NCI-H2196 treated with DMSO at 0.1 percent for 48 hours (cell line): Measurements from ENCODE around the gene KLHL29.

Experiments used
- DNase-seq: peaks from one replicate; lab custom pipeline; 2025; ENCODE audit not compliant: unreplicated experiment; lab: John Stamatoyannopoulos, UW

The KLHL29 gene

GRCh38 chr2:23420840-23421476, 36.0 kb downstream of the KLHL29 start:
- no peak for DNase-seq

GRCh38 chr2:23422089-23423061, 37.4 kb downstream of the KLHL29 start:
- DNase-seq = no peak

DNA sequence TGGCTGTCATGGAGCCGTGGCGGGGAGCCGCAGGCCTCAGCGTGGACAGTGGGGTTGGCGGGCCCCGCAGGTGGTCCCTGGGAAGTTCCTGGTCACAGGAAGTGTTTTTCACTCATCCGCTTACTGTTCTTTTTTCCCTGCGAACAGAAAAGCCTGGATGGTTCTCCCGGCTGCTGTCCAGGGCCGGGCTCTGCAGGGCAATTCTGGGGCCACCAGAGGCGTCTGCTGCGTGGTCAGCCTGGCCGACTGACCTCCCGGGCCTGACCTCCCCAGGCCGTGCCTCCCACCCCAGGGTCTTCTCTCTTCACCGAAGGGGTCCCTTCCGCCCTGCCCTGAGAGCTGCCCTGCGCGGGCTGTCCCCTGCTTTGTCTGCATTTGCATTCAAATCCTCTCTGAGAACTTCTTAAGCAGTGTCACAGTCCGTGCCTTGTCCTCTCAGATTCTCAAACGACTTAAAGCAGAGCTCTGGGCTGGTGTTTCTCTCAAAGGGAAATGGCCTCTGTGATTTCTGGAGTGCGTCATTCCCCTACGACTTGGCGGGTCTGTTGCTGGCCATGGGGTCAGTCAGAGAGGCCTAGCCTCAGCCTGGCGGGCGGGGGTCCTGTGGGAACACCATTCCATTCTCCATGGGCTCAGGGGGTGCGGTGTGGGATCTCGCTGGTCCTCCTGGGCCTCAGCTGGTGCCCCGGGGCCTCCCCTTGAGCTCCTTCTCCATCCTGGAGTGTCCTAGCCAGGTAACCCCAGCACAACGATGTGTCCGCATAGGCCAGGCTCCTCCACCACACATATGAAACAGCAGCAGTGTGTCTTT, 38.3 kb downstream of the KLHL29 start:
- no peak for DNase-seq

DNA sequence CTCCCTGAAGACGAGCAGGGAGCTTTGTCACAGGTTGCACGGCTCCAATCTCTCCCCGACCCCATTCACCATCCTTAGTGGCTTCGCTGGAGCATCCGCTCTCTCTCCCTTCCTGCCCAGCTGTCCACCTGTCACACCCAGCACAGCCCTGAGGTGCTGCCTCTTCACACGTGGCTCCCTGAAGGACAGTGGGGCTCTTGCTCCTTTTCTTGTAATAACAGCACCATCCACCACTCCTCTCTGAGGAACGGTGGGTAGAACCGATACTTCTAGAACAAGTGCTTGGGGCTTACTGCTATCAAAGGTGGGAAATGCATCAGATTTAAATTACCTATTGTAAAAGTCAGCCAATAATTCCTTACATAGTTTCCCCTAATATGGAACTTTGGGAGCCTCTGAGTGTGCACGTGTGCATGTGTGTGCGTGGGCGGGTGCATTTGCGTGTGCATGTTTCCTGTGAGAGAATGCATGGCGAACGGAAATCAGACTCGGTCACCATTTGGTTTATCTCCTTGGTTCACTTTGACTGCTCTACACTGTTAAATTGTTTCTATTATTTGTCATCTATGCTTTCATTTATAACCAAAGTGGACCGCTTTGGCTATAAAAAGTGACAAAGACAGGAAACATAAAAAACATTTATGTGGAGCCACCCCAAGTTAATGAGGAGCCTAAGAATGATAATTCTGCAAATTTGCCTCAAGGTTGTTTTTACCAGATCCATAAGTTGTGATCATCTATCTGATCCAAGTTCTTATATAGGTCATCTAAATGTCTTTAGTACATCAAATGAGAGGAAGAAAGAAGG, 39.1 kb downstream of the KLHL29 start:
- DNase-seq = no peak

DNA sequence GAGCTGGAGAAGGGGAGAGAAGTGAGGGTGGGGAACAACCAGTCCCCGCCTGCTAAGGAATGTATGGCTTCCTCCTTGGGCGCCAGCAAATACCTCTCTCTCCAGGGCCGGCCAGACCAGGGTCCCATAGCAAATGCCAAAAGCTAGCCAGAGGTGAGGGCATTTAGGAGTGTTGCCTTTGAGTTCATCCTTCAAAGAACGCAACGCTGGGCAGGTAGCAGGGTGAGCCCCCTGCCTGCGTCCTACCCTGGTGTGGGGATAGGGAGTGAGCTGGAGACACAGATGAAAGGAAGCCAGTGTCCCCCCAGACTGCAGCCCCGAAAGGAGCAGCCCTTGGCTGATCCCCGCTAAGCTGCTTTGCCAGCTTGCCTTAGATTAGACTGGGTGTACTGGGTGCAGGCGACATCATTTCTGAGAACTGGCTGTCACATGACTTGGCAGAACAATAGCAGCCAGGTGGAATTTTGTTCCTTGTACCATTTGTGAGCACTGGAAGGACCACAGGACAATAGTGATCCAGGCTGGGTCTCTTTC, 40.4 kb downstream of the KLHL29 start:
- DNase-seq = no peak

GRCh38 chr2:23425885-23426262, 40.9 kb downstream of the KLHL29 start:
- DNase-seq = no peak

- DNase-seq = no peak
These were observed 41.4 kb downstream of the KLHL29 start for GRCh38 chr2:23426263-23426905.

DNA sequence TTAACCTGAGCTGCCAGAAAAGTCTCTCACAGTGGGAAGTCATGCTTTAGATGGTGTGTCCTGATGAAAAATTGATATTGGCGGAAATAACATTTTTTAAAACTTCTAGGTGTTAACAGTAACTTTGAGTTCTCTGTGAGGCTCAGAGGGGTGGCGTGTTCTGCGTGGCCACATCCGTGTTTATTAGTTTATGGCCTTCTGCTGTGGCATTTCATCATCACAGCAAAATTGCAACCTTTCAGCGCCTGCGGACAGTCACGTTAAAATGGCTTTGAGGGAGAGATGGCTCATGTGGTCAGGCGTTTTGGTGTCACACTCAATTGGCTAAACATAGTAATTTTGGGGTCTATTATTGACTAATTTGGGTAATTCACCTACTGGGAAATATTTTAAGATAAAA, 42.4 kb downstream of the KLHL29 start:
- DNase-seq = no peak

GRCh38 chr2:23427976-23428375, 43.0 kb downstream of the KLHL29 start:
- DNase-seq = no peak

DNA sequence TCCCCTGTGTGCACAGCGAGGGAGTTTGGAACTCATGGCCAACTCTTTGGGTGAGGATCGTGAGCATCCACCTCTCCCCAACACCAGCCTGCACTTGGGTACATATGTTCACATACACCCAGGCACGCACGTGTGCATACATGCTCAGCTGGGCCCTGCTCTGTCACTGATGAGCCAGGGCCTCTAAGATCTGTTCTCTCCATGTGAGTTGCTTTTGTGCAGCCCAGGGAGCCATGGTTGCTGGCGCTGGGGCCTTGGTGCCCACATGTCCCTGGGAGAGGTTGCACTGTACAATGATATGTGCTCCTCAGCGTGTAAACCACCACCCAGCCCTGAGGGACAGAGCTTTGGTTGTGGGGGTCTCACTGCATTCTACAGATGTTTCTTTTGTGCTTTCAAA, 44.1 kb downstream of the KLHL29 start:
- no peak for DNase-seq

DNA sequence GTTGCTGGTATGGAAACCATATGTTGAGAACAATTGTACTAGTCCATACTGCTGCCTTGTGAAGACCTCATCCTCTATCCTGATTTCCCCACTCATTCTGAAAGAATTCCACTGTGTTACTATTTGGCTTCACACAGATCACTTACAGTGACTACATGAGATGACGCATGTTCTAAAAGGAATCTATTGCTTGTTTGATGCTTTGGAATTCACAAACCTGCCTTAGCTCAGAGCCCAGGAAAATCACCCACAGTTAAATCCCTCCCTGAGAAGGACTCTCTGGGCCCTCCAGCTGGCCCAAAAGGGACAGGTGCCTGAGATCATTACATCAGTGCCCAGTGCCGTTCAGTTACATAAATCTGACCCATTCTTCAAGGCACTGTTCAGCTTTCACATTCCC, 45.3 kb downstream of the KLHL29 start:
- no peak for DNase-seq

GRCh38 chr2:23432531-23432930, 47.6 kb downstream of the KLHL29 start:
- no peak for DNase-seq

GRCh38 chr2:23433282-23433681, 48.3 kb downstream of the KLHL29 start:
- no peak for DNase-seq

DNA sequence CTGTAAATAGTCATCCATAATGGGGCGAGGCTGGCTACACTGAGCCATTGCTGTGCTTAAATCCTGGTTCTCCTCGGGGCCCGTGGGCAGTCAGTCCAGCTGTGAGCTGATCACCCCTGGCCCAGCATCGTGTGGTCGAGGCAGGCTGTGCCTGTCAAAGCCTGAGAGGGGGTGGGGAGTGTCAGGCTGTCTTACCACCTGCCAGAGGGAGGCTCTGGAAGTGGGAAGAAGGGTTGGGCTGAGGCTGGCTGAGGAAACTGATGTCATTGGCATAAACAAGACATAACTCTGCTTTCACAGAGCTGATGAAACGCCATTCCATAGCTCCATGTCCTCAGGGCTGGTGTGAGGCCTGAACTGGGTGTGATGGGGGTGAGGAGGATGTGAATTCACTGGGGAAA, 49.7 kb downstream of the KLHL29 start:
- no peak for DNase-seq

DNA sequence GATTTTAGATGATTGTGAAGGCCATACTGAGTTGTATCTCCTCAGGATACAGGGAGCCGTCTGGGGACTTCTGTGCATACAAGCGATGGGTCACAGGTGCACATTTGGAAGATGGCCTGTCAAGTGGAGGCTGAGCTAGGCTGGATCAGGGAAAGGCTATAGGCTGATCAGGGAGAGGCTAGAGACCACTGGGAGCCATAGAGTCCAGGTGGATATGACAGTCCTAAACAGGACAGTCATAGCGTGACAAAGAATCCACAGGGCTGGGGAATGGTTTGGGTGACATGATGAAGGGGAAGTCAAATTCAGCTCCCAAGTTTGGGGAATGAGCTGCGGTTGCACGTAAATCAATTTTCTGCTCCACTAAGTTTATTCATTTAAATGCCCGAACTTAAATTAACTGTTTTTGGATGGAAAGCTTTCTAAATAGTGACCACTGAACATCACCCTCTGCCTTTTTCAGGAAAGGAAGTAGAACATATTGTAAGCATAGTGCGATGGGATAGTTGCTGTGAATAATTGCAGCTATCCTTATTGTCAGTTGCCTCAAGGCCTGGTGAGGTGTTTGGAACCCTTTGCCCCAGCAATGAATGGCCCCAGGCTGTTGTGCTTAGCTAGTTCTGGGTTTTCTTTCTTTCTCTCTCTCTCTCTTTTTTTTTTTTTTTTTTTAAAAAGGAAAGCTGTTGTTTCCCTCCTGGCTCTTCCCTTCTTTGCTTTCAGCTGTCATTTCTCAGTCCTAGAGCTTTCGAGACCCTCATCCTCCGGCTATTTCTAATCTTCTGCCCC, 50.5 kb downstream of the KLHL29 start:
- DNase-seq = no peak

DNA sequence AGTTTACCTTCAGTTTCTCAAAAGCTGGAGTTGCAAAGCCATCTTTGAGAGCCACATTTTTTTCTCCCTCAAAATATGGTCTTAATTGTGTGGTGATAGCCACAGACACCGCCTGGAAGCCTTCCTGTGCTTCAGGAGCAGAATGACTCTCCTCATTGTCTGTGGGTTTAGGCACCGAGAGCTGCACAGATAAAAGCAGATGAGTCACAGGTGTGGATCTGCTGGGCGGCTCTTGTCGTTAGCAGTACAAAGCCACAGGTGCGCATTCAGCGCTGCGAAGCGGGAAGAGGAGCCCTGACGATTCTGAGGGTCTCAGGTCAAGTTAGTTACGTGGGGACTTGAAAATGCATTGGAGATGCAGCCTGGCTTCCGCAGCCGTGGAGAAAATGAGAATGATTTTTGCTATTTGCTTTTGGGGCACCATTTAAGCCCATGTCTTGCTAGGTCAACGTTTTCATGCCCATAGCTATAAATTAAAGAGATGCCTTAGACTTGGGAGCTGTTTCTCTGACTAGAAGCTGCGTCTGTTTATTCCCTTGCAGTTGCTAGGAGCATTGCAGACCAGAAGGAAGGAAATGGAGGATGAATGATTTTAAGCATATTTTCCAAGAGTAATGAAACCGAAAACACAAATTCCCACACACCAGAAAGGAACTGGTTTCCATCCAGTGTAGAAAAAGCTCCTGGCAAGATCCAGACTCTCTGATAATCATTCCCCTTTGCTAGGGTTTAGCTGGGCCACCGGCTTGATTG, 51.5 kb downstream of the KLHL29 start:
- no peak for DNase-seq

GRCh38 chr2:23441414-23441813, 56.4 kb downstream of the KLHL29 start:
- no peak for DNase-seq

DNA sequence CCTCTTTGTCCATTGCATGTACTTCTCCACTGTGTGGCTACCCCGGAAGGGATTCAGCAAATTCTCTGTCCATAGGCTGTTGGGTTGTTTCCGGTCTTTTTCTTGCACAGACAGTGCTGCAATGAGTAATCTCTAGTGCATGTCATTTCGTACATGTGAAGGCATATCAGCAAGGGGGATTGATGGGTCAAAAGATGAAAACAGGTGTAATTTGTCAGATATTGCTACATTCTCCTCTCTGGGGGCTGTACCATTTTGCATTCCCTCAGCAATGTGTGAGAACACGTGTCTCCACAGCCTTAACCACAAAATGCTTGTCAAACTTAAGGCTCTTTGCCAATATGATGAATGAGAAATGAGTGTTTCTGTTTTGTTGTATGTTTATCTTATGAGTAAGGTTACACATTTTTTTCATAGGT, 60.5 kb downstream of the KLHL29 start:
- no peak for DNase-seq
